ENCODE measurements around the gene BHLHE41.
A peak's percentile ranks its signal among the peaks of the same experiment; 100 is the strongest.

The BHLHE41 gene

GRCh38 chr12:26101350-26101734 lies 23.5 kb downstream of the BHLHE41 start:
- Histone ChIP-seq H3K4me1 (ENCODE audit: control insufficient read depth in 1 of 2, insufficient read depth in 1 of 2, low read depth in 1 of 2, low read length in 1 of 2) (no peaks in the 10 kb centered on the region), H3K4me3 (ENCODE audit: low read depth in 1 of 2, low read length in 1 of 2) (no peak overlapping the region), H3K27ac (no peak overlapping the region), H3K36me3 (no peaks in the 10 kb centered on the region), H3K9me3 (no peaks in the 10 kb centered on the region), H3K27me3 (peaks cover 6% of the 10 kb centered on the region)
- TF ChIP-seq CTCF (IDR thresholded peaks at IDR 0.05): no peak

- TF ChIP-seq CTCF (IDR thresholded peaks at IDR 0.05): no peak
- Histone ChIP-seq H3K4me1 (ENCODE audit: control insufficient read depth in 1 of 2, insufficient read depth in 1 of 2, low read depth in 1 of 2, low read length in 1 of 2) (no peaks in the 10 kb centered on the region), H3K9me3 (no peaks in the 10 kb centered on the region), H3K36me3 (no peaks in the 10 kb centered on the region), H3K4me3 (ENCODE audit: low read depth in 1 of 2, low read length in 1 of 2) (no peak overlapping the region), H3K27me3 (peaks cover 6% of the 10 kb centered on the region), H3K27ac (no peak overlapping the region)
These were observed 24.0 kb downstream of the BHLHE41 start for GRCh38 chr12:26100666-26101349.

- Histone ChIP-seq H3K36me3 (no peaks in the 10 kb centered on the region), H3K27me3 (peaks cover 6% of the 10 kb centered on the region), H3K9me3 (no peaks in the 10 kb centered on the region), H3K4me1 (ENCODE audit: control insufficient read depth in 1 of 2, insufficient read depth in 1 of 2, low read depth in 1 of 2, low read length in 1 of 2) (no peaks in the 10 kb centered on the region), H3K27ac (no peak overlapping the region), H3K4me3 (ENCODE audit: low read depth in 1 of 2, low read length in 1 of 2) (no peak overlapping the region)
- TF ChIP-seq CTCF (IDR thresholded peaks at IDR 0.05): peak; percentile 82
These were observed 27.6 kb downstream of the BHLHE41 start for GRCh38 chr12:26097046-26097878.

GRCh38 chr12:26096036-26096435 lies 28.8 kb downstream of the BHLHE41 start:
- Histone ChIP-seq H3K4me1 (ENCODE audit: control insufficient read depth in 1 of 2, insufficient read depth in 1 of 2, low read depth in 1 of 2, low read length in 1 of 2) (no peaks in the 10 kb centered on the region), H3K36me3 (no peaks in the 10 kb centered on the region), H3K4me3 (ENCODE audit: low read depth in 1 of 2, low read length in 1 of 2) (no peak overlapping the region), H3K27me3 (no peaks in the 10 kb centered on the region), H3K27ac (no peak overlapping the region), H3K9me3 (no peaks in the 10 kb centered on the region)
- TF ChIP-seq CTCF (IDR thresholded peaks at IDR 0.05): no peak

GRCh38 chr12:26095186-26095585 lies 29.7 kb downstream of the BHLHE41 start:
- no peaks in the 10 kb centered on the region for H3K9me3 ChIP-seq
- H3K36me3 ChIP-seq: no peaks in the 10 kb centered on the region
- no peak overlapping the region for H3K4me3 ChIP-seq (ENCODE audit: low read depth in 1 of 2, low read length in 1 of 2)
- no peak overlapping the region for H3K27ac ChIP-seq
- H3K4me1 ChIP-seq (ENCODE audit: control insufficient read depth in 1 of 2, insufficient read depth in 1 of 2, low read depth in 1 of 2, low read length in 1 of 2): no peaks in the 10 kb centered on the region
- H3K27me3 ChIP-seq: no peaks in the 10 kb centered on the region
- no peak for TF ChIP-seq CTCF (IDR thresholded peaks at IDR 0.05)
